Fibroblast of lung (primary cell): ENCODE measurements around the gene ABCB4. TPM values are rescaled to one million over a fixed set of nuclear protein-coding genes. Genes with fewer than 3 reads are reported as not detected.

Experiments
- DNase-seq, 2 donors: peaks; one replicate each; pipeline versions ENCODE4 v3.0.0 to v3.0.0-alpha.2; 2010; ENCODE audit warnings: low read depth in 2 of 2
- H2AFZ ChIP-seq: 2 replicates; pipeline ENCODE4 v1.5.1; 2012; ENCODE audit warnings: low read length, control low read depth, inconsistent platforms
- H3K27ac ChIP-seq: 2 replicates; pipeline ENCODE4 v1.5.1; 2011; ENCODE audit warnings: low read length, control low read depth; ENCODE audit not compliant: insufficient read depth
- H3K27me3 ChIP-seq: 2 replicates; pipeline ENCODE4 v1.5.1; 2011; ENCODE audit warnings: mild to moderate bottlenecking, low read length; ENCODE audit not compliant: control insufficient read depth, insufficient read depth
- H3K36me3 ChIP-seq: 2 replicates; pipeline ENCODE4 v1.5.1; 2011; ENCODE audit warnings: low read length; ENCODE audit not compliant: control insufficient read depth, insufficient read depth
- H3K4me1 ChIP-seq: 2 replicates; pipeline ENCODE4 v1.5.1; 2011; ENCODE audit warnings: low read length; ENCODE audit not compliant: control insufficient read depth, insufficient read depth; ENCODE audit errors: extremely low read depth
- H3K4me2 ChIP-seq: 2 replicates; pipeline ENCODE4 v1.5.1; 2011; ENCODE audit warnings: low read length, control low read depth; ENCODE audit not compliant: insufficient read depth; ENCODE audit errors: extremely low read depth
- H3K4me3 ChIP-seq, 4 experiments: fragments of 200-600 bp in 1 of 4; sonication (generic) in 1 of 4; replicated peaks in 1 of 4; 2 replicates each; pipeline ENCODE4 v1.5.1; 2011 to 2016; ENCODE audit warnings: low read length in 4 of 4, low read depth in 3 of 4, mild to moderate bottlenecking in 3 of 4, control low read depth in 2 of 4, inconsistent platforms in 1 of 4, mixed read lengths in 1 of 4; ENCODE audit not compliant: insufficient read depth in 1 of 4; ENCODE audit errors: control extremely low read depth in 1 of 4
- H3K79me2 ChIP-seq: 2 replicates; pipeline ENCODE4 v1.5.1; 2012; ENCODE audit warnings: mild to moderate bottlenecking, low read length, inconsistent platforms; ENCODE audit not compliant: control insufficient read depth, insufficient read depth
- H3K9ac ChIP-seq: 2 replicates; pipeline ENCODE4 v1.5.1; 2011; ENCODE audit warnings: mild to moderate bottlenecking, low read length, control low read depth; ENCODE audit not compliant: insufficient read depth
- H3K9me3 ChIP-seq: 2 replicates; pipeline ENCODE4 v1.5.1; 2012; ENCODE audit warnings: low read depth, low read length; ENCODE audit not compliant: control insufficient read depth, insufficient read depth
- H4K20me1 ChIP-seq: 2 replicates; pipeline ENCODE4 v1.5.1; 2011; ENCODE audit warnings: low read length; ENCODE audit not compliant: control insufficient read depth, insufficient read depth; ENCODE audit errors: extremely low read depth
- EZH2 ChIP-seq: IDR thresholded peaks from 2 replicates; pipeline ENCODE4 v1.5.1; 2012; ENCODE audit warnings: low read length, control low read depth, mild to moderate bottlenecking; ENCODE audit errors: missing control alignments
- polyA plus RNA-seq, 2 donors: library from polyadenylated mRNA; depleted of rRNA in 1 of 2; stranded (reverse) in 1 of 2; unstranded in 1 of 2; fragments of >200 nt; gene quantifications; 2 replicates each; pipeline ENCODE4 v1.2.1, GENCODE V29; 2011 to 2012; ENCODE audit warnings: missing spikeins in 1 of 2
- total RNA-seq: library from RNA; depleted of rRNA; stranded (reverse); fragments of >200 nt; gene quantifications from 2 replicates; pipeline ENCODE4 v1.2.1, GENCODE V29; 2014
- TF ChIP-seq, protein P1 (sequence below), 2 donors: IDR thresholded peaks in 1 of 2; conservative IDR thresholded peaks in 1 of 2; 1 replicate in 1 of 2; 2 replicates in 1 of 2; pipeline ENCODE4 v1.5.1; 2011 to 2012; ENCODE audit warnings: low read length in 2 of 2, control low read depth in 1 of 2, inconsistent platforms in 1 of 2, low read depth in 1 of 2, mild to moderate bottlenecking in 1 of 2

The ABCB4 gene
- total and polyA plus RNA-seq, 2 donors (not counting 1 experiment from before 2014, with no cell fraction given) = 0.16 to 0.66 TPM

DNA sequence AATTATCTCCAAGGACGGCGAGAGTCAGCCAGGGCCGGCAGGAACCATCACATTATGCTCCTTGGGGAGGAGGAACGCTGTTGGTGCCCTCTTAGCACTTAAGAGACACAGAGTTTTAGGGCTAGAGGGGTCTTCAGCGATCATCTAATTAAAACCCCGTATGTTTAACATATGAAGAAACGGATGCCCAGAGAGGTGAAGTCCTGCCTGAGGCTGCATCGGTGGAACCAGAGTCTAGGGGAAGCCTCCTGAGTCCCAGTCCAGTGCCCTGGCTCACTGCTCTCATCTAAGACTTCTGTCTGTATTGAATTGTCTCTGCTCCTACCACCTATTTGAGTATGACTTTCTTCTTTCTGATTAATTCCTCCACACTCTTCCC, 688 bp upstream of the ABCB4 start:
- no peak overlapping the region for H3K4me2 ChIP-seq
- H3K4me1 ChIP-seq = no peaks in the 10 kb centered on the region
- no peaks in the 10 kb centered on the region for H4K20me1 ChIP-seq
- no peak for TF ChIP-seq EZH2
- TF ChIP-seq, protein P1, sequence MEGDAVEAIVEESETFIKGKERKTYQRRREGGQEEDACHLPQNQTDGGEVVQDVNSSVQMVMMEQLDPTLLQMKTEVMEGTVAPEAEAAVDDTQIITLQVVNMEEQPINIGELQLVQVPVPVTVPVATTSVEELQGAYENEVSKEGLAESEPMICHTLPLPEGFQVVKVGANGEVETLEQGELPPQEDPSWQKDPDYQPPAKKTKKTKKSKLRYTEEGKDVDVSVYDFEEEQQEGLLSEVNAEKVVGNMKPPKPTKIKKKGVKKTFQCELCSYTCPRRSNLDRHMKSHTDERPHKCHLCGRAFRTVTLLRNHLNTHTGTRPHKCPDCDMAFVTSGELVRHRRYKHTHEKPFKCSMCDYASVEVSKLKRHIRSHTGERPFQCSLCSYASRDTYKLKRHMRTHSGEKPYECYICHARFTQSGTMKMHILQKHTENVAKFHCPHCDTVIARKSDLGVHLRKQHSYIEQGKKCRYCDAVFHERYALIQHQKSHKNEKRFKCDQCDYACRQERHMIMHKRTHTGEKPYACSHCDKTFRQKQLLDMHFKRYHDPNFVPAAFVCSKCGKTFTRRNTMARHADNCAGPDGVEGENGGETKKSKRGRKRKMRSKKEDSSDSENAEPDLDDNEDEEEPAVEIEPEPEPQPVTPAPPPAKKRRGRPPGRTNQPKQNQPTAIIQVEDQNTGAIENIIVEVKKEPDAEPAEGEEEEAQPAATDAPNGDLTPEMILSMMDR (conservative IDR thresholded peaks at IDR 0.05 in 1 of 2, IDR thresholded peaks at IDR 0.05 in 1 of 2; ENCODE audit: low read depth in 1 of 2, low read length in 2 of 2) = no peak
- no peak overlapping the region for H3K4me3 ChIP-seq
- H2AFZ ChIP-seq = no peak overlapping the region
- H3K27ac ChIP-seq = no peak overlapping the region
- H3K79me2 ChIP-seq = no peaks in the 10 kb centered on the region
- H3K27me3 ChIP-seq = peaks cover 16% of the 10 kb centered on the region
- no peak for DNase-seq
- no peaks in the 10 kb centered on the region for H3K36me3 ChIP-seq
- no peak overlapping the region for H3K9ac ChIP-seq
- no peaks in the 10 kb centered on the region for H3K9me3 ChIP-seq

DNA sequence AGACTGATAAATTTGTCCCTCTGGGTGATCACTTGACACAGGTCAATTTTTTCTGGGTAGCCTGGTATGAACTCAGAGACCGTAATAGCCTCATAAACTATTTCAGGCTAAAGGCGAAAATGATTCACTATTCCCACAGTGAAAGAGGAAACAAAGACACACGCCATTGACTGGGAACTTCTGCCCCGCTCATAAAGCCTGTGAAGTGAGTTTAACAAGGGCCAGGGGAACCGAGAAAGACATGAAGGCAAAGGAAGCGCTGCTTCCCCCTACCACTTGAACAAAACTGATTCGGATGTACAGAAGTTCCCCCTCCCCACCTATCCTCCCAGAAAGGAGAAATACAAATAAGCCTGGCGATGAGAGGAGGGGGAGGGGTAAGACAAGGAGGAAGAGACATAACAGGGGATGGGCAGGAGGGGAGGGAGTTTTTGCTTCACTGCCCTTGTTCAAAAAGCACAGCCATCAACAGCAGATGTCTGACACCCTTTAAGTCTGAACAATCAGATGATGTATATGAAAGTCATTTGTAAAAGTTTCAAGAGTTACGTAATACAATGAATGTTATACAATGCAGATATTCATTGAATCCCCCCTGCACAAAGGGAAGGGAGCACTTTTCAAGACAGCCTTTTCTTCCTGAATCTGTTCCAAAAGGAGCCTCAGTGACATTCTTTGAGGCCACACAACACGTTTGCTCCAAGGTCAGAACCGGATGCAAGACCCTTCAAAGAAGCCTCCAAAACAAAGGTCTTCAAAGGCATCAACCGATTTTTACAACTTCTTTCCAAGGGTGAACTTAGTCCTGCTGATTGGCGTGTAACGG, 734 bp downstream of the ABCB4 start:
- H3K4me3 ChIP-seq = peak overlapping the region in 2 of 4 experiments; percentile 36 to 50
- H4K20me1 ChIP-seq = no peaks in the 10 kb centered on the region
- H3K9ac ChIP-seq = no peak overlapping the region
- peaks cover 16% of the 10 kb centered on the region for H3K27me3 ChIP-seq
- H3K36me3 ChIP-seq = no peaks in the 10 kb centered on the region
- no peaks in the 10 kb centered on the region for H3K4me1 ChIP-seq
- TF ChIP-seq EZH2 = peak; percentile 65
- TF ChIP-seq, protein P1 (conservative IDR thresholded peaks at IDR 0.05 in 1 of 2, IDR thresholded peaks at IDR 0.05 in 1 of 2; ENCODE audit: low read depth in 1 of 2, low read length in 2 of 2) = no peak
- H3K4me2 ChIP-seq = peak overlapping the region; percentile 54
- no peak overlapping the region for H3K27ac ChIP-seq
- no peaks in the 10 kb centered on the region for H3K9me3 ChIP-seq
- no peak overlapping the region for H2AFZ ChIP-seq
- H3K79me2 ChIP-seq = no peaks in the 10 kb centered on the region
- peak in 1 of 2 donors; percentile 65 for DNase-seq

DNA sequence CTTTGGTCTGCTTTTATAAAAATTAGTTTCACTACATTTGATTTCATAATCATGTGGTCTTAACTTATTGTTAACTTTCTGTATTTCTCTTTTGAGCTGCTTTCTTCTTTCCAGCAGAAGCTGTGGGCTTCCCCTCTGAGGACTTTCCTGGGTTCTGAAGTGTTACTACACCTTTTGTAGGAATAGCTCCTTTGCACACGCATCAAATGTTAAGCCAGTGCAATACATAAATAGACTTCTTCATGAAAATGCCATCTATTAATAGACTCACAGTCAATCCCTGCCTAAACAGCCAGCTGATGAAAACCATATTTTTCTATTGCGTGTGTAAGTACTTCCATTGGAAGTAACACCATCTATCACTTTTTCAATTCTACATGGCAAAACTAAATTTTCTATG, 1.5 kb downstream of the ABCB4 start:
- TF ChIP-seq EZH2 = no peak
- TF ChIP-seq, protein P1 (conservative IDR thresholded peaks at IDR 0.05 in 1 of 2, IDR thresholded peaks at IDR 0.05 in 1 of 2; ENCODE audit: low read depth in 1 of 2, low read length in 2 of 2) = no peak
- H3K4me2 ChIP-seq = no peak overlapping the region
- no peak overlapping the region for H3K9ac ChIP-seq
- no peak overlapping the region for H3K4me3 ChIP-seq
- H4K20me1 ChIP-seq = no peaks in the 10 kb centered on the region
- no peak overlapping the region for H3K27ac ChIP-seq
- H2AFZ ChIP-seq = no peak overlapping the region
- peak in 1 of 2 donors; percentile 5 for DNase-seq
- no peaks in the 10 kb centered on the region for H3K79me2 ChIP-seq
- no peaks in the 10 kb centered on the region for H3K9me3 ChIP-seq
- H3K27me3 ChIP-seq = peaks cover 16% of the 10 kb centered on the region
- H3K36me3 ChIP-seq = no peaks in the 10 kb centered on the region
- no peaks in the 10 kb centered on the region for H3K4me1 ChIP-seq
